Endothelial cell of umbilical vein (primary cell): Measurements from ENCODE around the gene DENND4A. TPM values are rescaled to one million over a fixed set of nuclear protein-coding genes. Genes with fewer than 3 reads are reported as not detected.
"Not testable (repeated sequence)": the region's sequence is repeated elsewhere in the genome, so short reads cannot be mapped to it uniquely, and the experiment has no call there.

Experiments used
- BruUV-seq: library from RNA; stranded (reverse); fragments of 400-500 nt; replicated peaks from 2 replicates; lab custom pipeline; 2021; lab: Mats Ljungman, UMichigan
- CTCF ChIA-PET: fragments of 300-600, 350-600 bp; sonication (Branson Sonifier 250); formaldehyde crosslinking; loops from one replicate; lab custom pipeline; 2021; ENCODE audit warnings: antibody characterized with exemption, inconsistent platforms; lab: Charles Lee
- POLR2A ChIA-PET: fragments of 300-600, 350-600 bp; sonication (Branson Sonifier 250); formaldehyde crosslinking; loops from one replicate; lab custom pipeline; 2021; ENCODE audit warnings: antibody characterized with exemption, inconsistent platforms; lab: Charles Lee
- DNase-seq: peaks from one replicate; pipeline ENCODE4 v3.0.0-alpha.2; 2011; ENCODE audit warnings: low read depth, low spot score
- FAIRE-seq: peaks from 2 replicates; lab custom pipeline; 2011; peaks lifted over from hg19 to GRCh38; lab: Jason Lieb, UNC
- H2AFZ ChIP-seq: 2 replicates; pipeline ENCODE4 v1.6.0; 2012; ENCODE audit warnings: low read depth, low read length, control low read depth, inconsistent platforms
- H3K27ac ChIP-seq: 2 replicates; pipeline ENCODE4 v1.5.1; 2011; ENCODE audit warnings: low read depth, mild to moderate bottlenecking, control low read depth, low read length, moderate library complexity; ENCODE audit not compliant: insufficient read depth
- H3K27me3 ChIP-seq, 2 experiments: 2 replicates each; pipeline versions ENCODE4 v1.6.0 to v1.6.1; 2011; ENCODE audit warnings: low read length in 2 of 2, mixed read lengths in 1 of 2; ENCODE audit not compliant: control insufficient read depth in 2 of 2, insufficient read depth in 2 of 2
- H3K36me3 ChIP-seq, 2 experiments: 2 replicates in 1 of 2; 3 replicates in 1 of 2; pipeline ENCODE4 v1.5.1; 2011; ENCODE audit warnings: low read length in 2 of 2, mild to moderate bottlenecking in 1 of 2, moderate library complexity in 1 of 2; ENCODE audit not compliant: control insufficient read depth in 2 of 2, insufficient read depth in 2 of 2; ENCODE audit errors: extremely low read depth in 1 of 2
- H3K4me1 ChIP-seq: 3 replicates; pipeline ENCODE4 v1.5.1; 2011; ENCODE audit warnings: mild to moderate bottlenecking, low read length; ENCODE audit not compliant: control insufficient read depth, insufficient read depth; ENCODE audit errors: extremely low read depth
- H3K4me2 ChIP-seq: 2 replicates; pipeline ENCODE4 v1.6.1; 2011; ENCODE audit warnings: low read length, control low read depth, mixed read lengths; ENCODE audit not compliant: insufficient read depth
- H3K4me3 ChIP-seq, 3 experiments: fragments of 200-600 bp in 1 of 3; sonication (generic), shearing (Covaris generic) in 1 of 3; replicated peaks in 1 of 3; 2 replicates each; pipeline ENCODE4 v1.5.1; 2011 to 2016; ENCODE audit warnings: control low read depth in 3 of 3, low read length in 3 of 3, mild to moderate bottlenecking in 2 of 3, inconsistent platforms in 1 of 3, low read depth in 1 of 3, moderate library complexity in 1 of 3; ENCODE audit not compliant: insufficient read depth in 1 of 3
- H3K79me2 ChIP-seq: 2 replicates; pipeline ENCODE4 v1.6.0; 2012; ENCODE audit warnings: low read length, inconsistent platforms; ENCODE audit not compliant: control insufficient read depth, insufficient read depth
- H3K9ac ChIP-seq: replicated peaks from 2 replicates; pipeline ENCODE3; 2011; ENCODE audit warnings: low read length, control low read depth; ENCODE audit not compliant: insufficient read depth; ENCODE audit errors: extremely low read depth
- H3K9me1 ChIP-seq: replicated peaks from 3 replicates; pipeline ENCODE4 v1.6.0; 2011; ENCODE audit warnings: mild to moderate bottlenecking, low read length; ENCODE audit not compliant: control insufficient read depth, insufficient read depth; ENCODE audit errors: extremely low read depth
- H3K9me3 ChIP-seq: replicated peaks from 2 replicates; pipeline ENCODE4 v1.5.1; 2012; ENCODE audit warnings: low read length, inconsistent platforms; ENCODE audit not compliant: control insufficient read depth, insufficient read depth
- H4K20me1 ChIP-seq: replicated peaks from 2 replicates; pipeline ENCODE3; 2011; ENCODE audit warnings: mild to moderate bottlenecking, low read length; ENCODE audit not compliant: control insufficient read depth, insufficient read depth; ENCODE audit errors: extremely low read depth
- CTCF ChIP-seq, 2 donors: IDR thresholded peaks; 1 replicate in 1 of 2; 2 replicates in 1 of 2; pipeline ENCODE4 v1.5.1; 2011; ENCODE audit warnings: low read length in 2 of 2, mild to moderate bottlenecking in 2 of 2, moderate library complexity in 2 of 2, control low read depth in 1 of 2, inconsistent platforms in 1 of 2, low read depth in 1 of 2; ENCODE audit not compliant: insufficient read depth in 1 of 2; ENCODE audit errors: extremely low read depth in 1 of 2
- EZH2 ChIP-seq: IDR thresholded peaks from 2 replicates; pipeline ENCODE4 v1.6.1; 2012; ENCODE audit warnings: borderline replicate concordance, low read depth, mild to moderate bottlenecking, moderate library complexity, low read length, inconsistent platforms; ENCODE audit not compliant: severe bottlenecking
- FOS ChIP-seq: IDR thresholded peaks from 2 replicates; pipeline ENCODE4 v1.6.1; 2011; ENCODE audit warnings: mild to moderate bottlenecking, low read length, moderate library complexity, borderline replicate concordance; ENCODE audit not compliant: insufficient read depth
- GATA2 ChIP-seq: IDR thresholded peaks from 2 replicates; pipeline ENCODE4 v1.7.0; 2011; ENCODE audit warnings: low read depth, mild to moderate bottlenecking, moderate library complexity, mixed read lengths, low read length; ENCODE audit not compliant: insufficient read length, insufficient read depth
- JUN ChIP-seq: IDR thresholded peaks from 2 replicates; pipeline ENCODE4 v1.6.1; 2011; ENCODE audit warnings: borderline replicate concordance, low read depth; ENCODE audit not compliant: insufficient read length, insufficient read depth
- MAX ChIP-seq: IDR thresholded peaks from 2 replicates; pipeline ENCODE4 v1.6.1; 2011; ENCODE audit not compliant: insufficient read depth, insufficient read length
- MYC ChIP-seq: IDR thresholded peaks from one replicate; pipeline ENCODE4 v1.6.1; 2011; ENCODE audit warnings: mild to moderate bottlenecking, low read depth, low read length
- POLR2A ChIP-seq: IDR thresholded peaks from 2 replicates; pipeline ENCODE4 v1.6.1; 2012; ENCODE audit warnings: low read depth, mild to moderate bottlenecking, control low read depth, low read length
- POLR2AphosphoS5 ChIP-seq: IDR thresholded peaks from 2 replicates; pipeline ENCODE4 v1.6.1; 2012; ENCODE audit warnings: low read depth, mild to moderate bottlenecking, control low read depth, low read length, moderate library complexity; ENCODE audit not compliant: insufficient read depth
- dilution Hi-C: fragments of 300-500 bp; cut with MboI; formaldehyde crosslinking; loops from one replicate; pipeline ENCODE4 v1.15.0; 2019; ENCODE audit warnings: low sequenced_read_pairs; ENCODE audit not compliant: extremely low pct_ligation_motif_present
- intact Hi-C: fragments of 100-400 bp; cut with micrococcal nuclease; formaldehyde crosslinking; loops from one replicate; pipeline ENCODE4 v1.10.0; 2022
- polyA plus RNA-seq, 4 experiments: library from polyadenylated mRNA; depleted of rRNA in 3 of 4; stranded (reverse) in 3 of 4; unstranded in 1 of 4; fragments of >200 nt; gene quantifications; 2 replicates each; pipeline versions ENCODE4 v1.2.1 to v1.2.3, GENCODE V29; 2011 to 2012; ENCODE audit warnings: missing spikeins in 1 of 4
- total RNA-seq: library from RNA; stranded (reverse); gene quantifications from 2 replicates; pipeline ENCODE4 v1.2.3, GENCODE V29; 2021

Gene DENND4A
- total and polyA plus RNA-seq, 2 donors (not counting 3 experiments of a cell fraction or from before 2014, with no cell fraction given), result 5.7 to 22.2 TPM

DNA sequence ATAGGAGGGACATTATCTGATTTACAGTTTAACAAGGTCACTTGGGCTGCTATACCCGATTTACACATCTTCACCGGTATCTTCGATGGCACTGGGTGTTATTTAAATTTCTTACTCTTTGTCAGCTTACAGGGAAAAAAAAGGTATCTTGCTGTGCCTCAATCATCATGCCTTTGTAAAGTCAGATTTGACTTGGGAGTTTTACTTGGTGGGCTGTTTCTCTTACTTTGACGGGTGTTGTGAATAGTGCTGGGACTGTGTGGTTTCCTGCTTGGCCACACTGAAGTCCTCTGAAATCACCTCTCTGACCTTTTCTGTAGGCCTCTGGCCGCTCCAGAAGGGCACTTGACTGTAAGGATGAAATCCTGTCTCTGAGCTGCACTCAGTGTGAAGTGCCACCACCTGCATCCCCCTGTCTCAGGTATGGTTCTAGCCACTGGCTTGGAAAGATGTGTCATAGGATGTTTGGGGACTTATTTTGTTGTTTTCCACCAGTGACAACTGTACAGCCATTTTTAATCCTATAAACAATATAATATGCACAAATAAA is 173.5 kb downstream of the DENND4A start:
- H3K27ac ChIP-seq, result no peak overlapping the region
- H3K27me3 ChIP-seq, result no peaks in the 10 kb centered on the region
- intact Hi-C loops (no loop called here), dilution Hi-C loops (no loop called here)
- TF ChIP-seq POLR2AphosphoS5, result no peak
- no peak for TF ChIP-seq CTCF (IDR thresholded peaks at IDR 0.05; ENCODE audit: extremely low read depth in 1 of 2, insufficient read depth in 1 of 2, low read depth in 1 of 2, low read length in 2 of 2)
- no peak for TF ChIP-seq MAX
- no peak for TF ChIP-seq EZH2
- TF ChIP-seq POLR2A, result no peak
- no peak for TF ChIP-seq MYC
- TF ChIP-seq FOS, result no peak
- TF ChIP-seq JUN, result no peak
- TF ChIP-seq GATA2, result no peak
- H3K4me2 ChIP-seq, result no peak overlapping the region
- no peaks in the 10 kb centered on the region for H3K9me1 ChIP-seq
- no peaks in the 10 kb centered on the region for H3K79me2 ChIP-seq
- H3K4me3 ChIP-seq, result no peak overlapping the region
- POLR2A ChIA-PET, result no interaction called here
- H4K20me1 ChIP-seq, result no peaks in the 10 kb centered on the region
- DNase-seq, result no peak
- no peaks in the 10 kb centered on the region for H3K4me1 ChIP-seq
- H3K9me3 ChIP-seq, result no peaks in the 10 kb centered on the region
- CTCF ChIA-PET, result no interaction called here
- BruUV-seq, result no TSS peak
- H3K36me3 ChIP-seq, result no peaks in the 10 kb centered on the region
- H2AFZ ChIP-seq, result no peak overlapping the region
- H3K9ac ChIP-seq, result no peak overlapping the region
- no peak for FAIRE-seq

GRCh38 chr15:65615887-65616286 is 176.2 kb downstream of the DENND4A start:
- H3K4me3 ChIP-seq, intact Hi-C loops, DNase-seq, H3K27me3 ChIP-seq, H3K9me1 ChIP-seq, H4K20me1 ChIP-seq, BruUV-seq, H3K36me3 ChIP-seq, H2AFZ ChIP-seq, H3K9ac ChIP-seq, dilution Hi-C loops, FAIRE-seq, H3K79me2 ChIP-seq, CTCF ChIA-PET, H3K4me2 ChIP-seq, H3K4me1 ChIP-seq, POLR2A ChIA-PET, H3K27ac ChIP-seq, H3K9me3 ChIP-seq: not testable (repeated sequence)
